GM12878 (cell line): ENCODE results near the gene CPNE5. TPM values are rescaled to one million over a fixed set of nuclear protein-coding genes. Genes with fewer than 3 reads are reported as not detected.

Source experiments
- CEBPB ChIP-seq, 2 experiments: fragments of 150-350 bp in 1 of 2; IDR thresholded peaks; 2 replicates each; pipeline ENCODE4 v1.6.1; 2012 to 2014; ENCODE audit warnings: low read depth in 2 of 2, low read length in 2 of 2, borderline replicate concordance in 1 of 2, inconsistent platforms in 1 of 2
- CHD2 ChIP-seq: IDR thresholded peaks from 2 replicates; pipeline ENCODE4 v1.6.1; 2011; ENCODE audit warnings: low read depth, low read length, improper control_type of control experiment, borderline replicate concordance
- ELK1 ChIP-seq: IDR thresholded peaks from 2 replicates; pipeline ENCODE4 v1.6.1; 2012; ENCODE audit warnings: low read depth, low read length, improper control_type of control experiment
- GATAD2B ChIP-seq: fragments of 450-650 bp; conservative IDR thresholded peaks from 2 replicates; pipeline ENCODE4 v1.6.1; 2017; ENCODE audit warnings: low read depth, mild to moderate bottlenecking, moderate library complexity
- IRF5 ChIP-seq: fragments of 450-650 bp; IDR thresholded peaks from 2 replicates; pipeline ENCODE4 v1.6.1; 2017; ENCODE audit warnings: borderline replicate concordance
- NFYA ChIP-seq: IDR thresholded peaks from 2 replicates; pipeline ENCODE4 v1.6.1; 2011; ENCODE audit warnings: low read depth, mild to moderate bottlenecking, low read length, improper control_type of control experiment, borderline replicate concordance
- PBX3 ChIP-seq: IDR thresholded peaks from 2 replicates; pipeline ENCODE4 v1.6.1; 2011; ENCODE audit warnings: mild to moderate bottlenecking, low read depth, low read length, moderate library complexity; ENCODE audit not compliant: insufficient replicate concordance
- POU2F2 ChIP-seq: IDR thresholded peaks from 3 replicates; pipeline ENCODE4 v1.6.1; 2011; ENCODE audit warnings: low read depth, mild to moderate bottlenecking, low read length, borderline replicate concordance
- USF1 ChIP-seq: IDR thresholded peaks from 2 replicates; pipeline ENCODE4 v1.6.1; 2011; ENCODE audit warnings: borderline replicate concordance, low read depth, mild to moderate bottlenecking, moderate library complexity, mixed read lengths, low read length; ENCODE audit not compliant: insufficient read depth; ENCODE audit errors: extremely low read length
- polyA plus RNA-seq, 11 experiments: library from polyadenylated mRNA; depleted of rRNA in 4 of 11; unstranded in 6 of 11; stranded (reverse) in 5 of 11; fragments of >200 nt; fragmentation: Nextera tagmentation in 4 of 11; fragmentation: Illumina TruSeq in 1 of 11; extraction: Ambion mirVana in 4 of 11; extraction: Trizol in 1 of 11; gene quantifications; 1 replicate in 1 of 11; 2 replicates in 10 of 11; pipeline versions ENCODE4 v1.2.1 to v1.2.3, GENCODE V29; 2011 to 2016; ENCODE audit warnings: inconsistent platforms in 2 of 11, missing spikeins in 2 of 11, low read depth in 1 of 11
- total RNA-seq, 4 experiments: library from RNA; depleted of rRNA in 3 of 4; stranded (reverse); fragments of >200 nt in 3 of 4; fragmentation: Illumina TruSeq in 1 of 4; extraction: Trizol in 1 of 4; gene quantifications; 2 replicates each; pipeline versions ENCODE4 v1.2.1 to v1.2.3, GENCODE V29; 2013 to 2021
- TF ChIP-seq, protein P1 (sequence below): IDR thresholded peaks from 2 replicates; pipeline ENCODE4 v1.6.1; 2012; ENCODE audit warnings: improper control_type of control experiment, low read depth, low read length; ENCODE audit not compliant: insufficient replicate concordance
- TF ChIP-seq, protein P2 (sequence below): fragments of 150-350 bp; IDR thresholded peaks from 2 replicates; pipeline ENCODE4 v1.6.1; 2014; ENCODE audit warnings: mild to moderate bottlenecking, low read depth, low read length
- TF ChIP-seq, protein P3 (sequence below): fragments of 450-650 bp; IDR thresholded peaks from 2 replicates; pipeline ENCODE4 v1.6.1; 2017; ENCODE audit warnings: antibody characterized with exemption, mild to moderate bottlenecking, moderate library complexity

CPNE5 gene
- total and polyA plus RNA-seq, 10 of the 15 experiments (the other 5 are each of a cell fraction or from before 2014, with no cell fraction given), result 2.4 to 39.1 (median 18.2) TPM

- TF ChIP-seq, protein P1, sequence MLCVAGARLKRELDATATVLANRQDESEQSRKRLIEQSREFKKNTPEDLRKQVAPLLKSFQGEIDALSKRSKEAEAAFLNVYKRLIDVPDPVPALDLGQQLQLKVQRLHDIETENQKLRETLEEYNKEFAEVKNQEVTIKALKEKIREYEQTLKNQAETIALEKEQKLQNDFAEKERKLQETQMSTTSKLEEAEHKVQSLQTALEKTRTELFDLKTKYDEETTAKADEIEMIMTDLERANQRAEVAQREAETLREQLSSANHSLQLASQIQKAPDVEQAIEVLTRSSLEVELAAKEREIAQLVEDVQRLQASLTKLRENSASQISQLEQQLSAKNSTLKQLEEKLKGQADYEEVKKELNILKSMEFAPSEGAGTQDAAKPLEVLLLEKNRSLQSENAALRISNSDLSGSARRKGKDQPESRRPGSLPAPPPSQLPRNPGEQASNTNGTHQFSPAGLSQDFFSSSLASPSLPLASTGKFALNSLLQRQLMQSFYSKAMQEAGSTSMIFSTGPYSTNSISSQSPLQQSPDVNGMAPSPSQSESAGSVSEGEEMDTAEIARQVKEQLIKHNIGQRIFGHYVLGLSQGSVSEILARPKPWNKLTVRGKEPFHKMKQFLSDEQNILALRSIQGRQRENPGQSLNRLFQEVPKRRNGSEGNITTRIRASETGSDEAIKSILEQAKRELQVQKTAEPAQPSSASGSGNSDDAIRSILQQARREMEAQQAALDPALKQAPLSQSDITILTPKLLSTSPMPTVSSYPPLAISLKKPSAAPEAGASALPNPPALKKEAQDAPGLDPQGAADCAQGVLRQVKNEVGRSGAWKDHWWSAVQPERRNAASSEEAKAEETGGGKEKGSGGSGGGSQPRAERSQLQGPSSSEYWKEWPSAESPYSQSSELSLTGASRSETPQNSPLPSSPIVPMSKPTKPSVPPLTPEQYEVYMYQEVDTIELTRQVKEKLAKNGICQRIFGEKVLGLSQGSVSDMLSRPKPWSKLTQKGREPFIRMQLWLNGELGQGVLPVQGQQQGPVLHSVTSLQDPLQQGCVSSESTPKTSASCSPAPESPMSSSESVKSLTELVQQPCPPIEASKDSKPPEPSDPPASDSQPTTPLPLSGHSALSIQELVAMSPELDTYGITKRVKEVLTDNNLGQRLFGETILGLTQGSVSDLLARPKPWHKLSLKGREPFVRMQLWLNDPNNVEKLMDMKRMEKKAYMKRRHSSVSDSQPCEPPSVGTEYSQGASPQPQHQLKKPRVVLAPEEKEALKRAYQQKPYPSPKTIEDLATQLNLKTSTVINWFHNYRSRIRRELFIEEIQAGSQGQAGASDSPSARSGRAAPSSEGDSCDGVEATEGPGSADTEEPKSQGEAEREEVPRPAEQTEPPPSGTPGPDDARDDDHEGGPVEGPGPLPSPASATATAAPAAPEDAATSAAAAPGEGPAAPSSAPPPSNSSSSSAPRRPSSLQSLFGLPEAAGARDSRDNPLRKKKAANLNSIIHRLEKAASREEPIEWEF, result no peak
- peak; percentile 83 for TF ChIP-seq GATAD2B
- TF ChIP-seq ELK1, result no peak
- no peak for TF ChIP-seq USF1
- TF ChIP-seq PBX3, result peak; percentile 2
- TF ChIP-seq POU2F2, result no peak; the same call in 2 of the 3 replicates
- TF ChIP-seq, protein P2, sequence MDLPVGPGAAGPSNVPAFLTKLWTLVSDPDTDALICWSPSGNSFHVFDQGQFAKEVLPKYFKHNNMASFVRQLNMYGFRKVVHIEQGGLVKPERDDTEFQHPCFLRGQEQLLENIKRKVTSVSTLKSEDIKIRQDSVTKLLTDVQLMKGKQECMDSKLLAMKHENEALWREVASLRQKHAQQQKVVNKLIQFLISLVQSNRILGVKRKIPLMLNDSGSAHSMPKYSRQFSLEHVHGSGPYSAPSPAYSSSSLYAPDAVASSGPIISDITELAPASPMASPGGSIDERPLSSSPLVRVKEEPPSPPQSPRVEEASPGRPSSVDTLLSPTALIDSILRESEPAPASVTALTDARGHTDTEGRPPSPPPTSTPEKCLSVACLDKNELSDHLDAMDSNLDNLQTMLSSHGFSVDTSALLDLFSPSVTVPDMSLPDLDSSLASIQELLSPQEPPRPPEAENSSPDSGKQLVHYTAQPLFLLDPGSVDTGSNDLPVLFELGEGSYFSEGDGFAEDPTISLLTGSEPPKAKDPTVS, result no peak
- TF ChIP-seq IRF5, result no peak
- TF ChIP-seq CEBPB (IDR thresholded peaks at IDR 0.05; ENCODE audit: borderline replicate concordance in 1 of 2, low read depth in 2 of 2, low read length in 2 of 2), result no peak
- TF ChIP-seq NFYA, result no peak
- no peak for TF ChIP-seq CHD2
- TF ChIP-seq, protein P3, sequence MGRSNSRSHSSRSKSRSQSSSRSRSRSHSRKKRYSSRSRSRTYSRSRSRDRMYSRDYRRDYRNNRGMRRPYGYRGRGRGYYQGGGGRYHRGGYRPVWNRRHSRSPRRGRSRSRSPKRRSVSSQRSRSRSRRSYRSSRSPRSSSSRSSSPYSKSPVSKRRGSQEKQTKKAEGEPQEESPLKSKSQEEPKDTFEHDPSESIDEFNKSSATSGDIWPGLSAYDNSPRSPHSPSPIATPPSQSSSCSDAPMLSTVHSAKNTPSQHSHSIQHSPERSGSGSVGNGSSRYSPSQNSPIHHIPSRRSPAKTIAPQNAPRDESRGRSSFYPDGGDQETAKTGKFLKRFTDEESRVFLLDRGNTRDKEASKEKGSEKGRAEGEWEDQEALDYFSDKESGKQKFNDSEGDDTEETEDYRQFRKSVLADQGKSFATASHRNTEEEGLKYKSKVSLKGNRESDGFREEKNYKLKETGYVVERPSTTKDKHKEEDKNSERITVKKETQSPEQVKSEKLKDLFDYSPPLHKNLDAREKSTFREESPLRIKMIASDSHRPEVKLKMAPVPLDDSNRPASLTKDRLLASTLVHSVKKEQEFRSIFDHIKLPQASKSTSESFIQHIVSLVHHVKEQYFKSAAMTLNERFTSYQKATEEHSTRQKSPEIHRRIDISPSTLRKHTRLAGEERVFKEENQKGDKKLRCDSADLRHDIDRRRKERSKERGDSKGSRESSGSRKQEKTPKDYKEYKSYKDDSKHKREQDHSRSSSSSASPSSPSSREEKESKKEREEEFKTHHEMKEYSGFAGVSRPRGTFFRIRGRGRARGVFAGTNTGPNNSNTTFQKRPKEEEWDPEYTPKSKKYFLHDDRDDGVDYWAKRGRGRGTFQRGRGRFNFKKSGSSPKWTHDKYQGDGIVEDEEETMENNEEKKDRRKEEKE, result no peak
These were observed 86.2 kb downstream of the CPNE5 start (continued) for GRCh38 chr6:36752886-36753506.
